HepG2 (cell line): ENCODE measurements around the gene RPL5. TPM values are rescaled to one million over a fixed set of nuclear protein-coding genes. Genes with fewer than 3 reads are reported as not detected.

ENCODE experiments used
- ATAC-seq: fragments of 200-7000 bp; cut with Tn5 transposase; 3 replicates; pipeline ENCODE4 v1.9.1; 2020; ENCODE audit warnings: mild to moderate bottlenecking, moderate library complexity
- BruUV-seq: library from RNA; stranded (reverse); fragments of 400-500 nt; replicated peaks from 2 replicates; lab custom pipeline; 2021; lab: Mats Ljungman, UMichigan
- CTCF ChIA-PET: fragments of 300-600 bp; formaldehyde crosslinking; extraction: SDS; loops from one replicate; lab custom pipeline; 2021; ENCODE audit warnings: low total read pairs, inconsistent platforms, low intra/inter-chr PET ratio; lab: Yijun Ruan, JAX
- POLR2A ChIA-PET: fragments of 350-600 bp; sonication (Branson Sonifier 250); formaldehyde crosslinking; loops from one replicate; lab custom pipeline; 2020; ENCODE audit warnings: antibody characterized with exemption, inconsistent platforms; lab: Yijun Ruan, JAX
- DNase-seq: peaks from one replicate; pipeline ENCODE4 v3.0.0-alpha.2; 2015; ENCODE audit warnings: low spot score
- FAIRE-seq: peaks from 3 replicates; lab custom pipeline; 2011; peaks lifted over from hg19 to GRCh38; lab: Jason Lieb, UNC
- H2AFZ ChIP-seq: one replicate; pipeline ENCODE4 v1.6.1; 2011; ENCODE audit warnings: low read length, inconsistent platforms
- H3K27ac ChIP-seq: fragments of 300-600 bp; 3 replicates; pipeline ENCODE4 v1.8.0; 2011; ENCODE audit warnings: mixed run types, mild to moderate bottlenecking, mixed read lengths, low read length, inconsistent platforms; ENCODE audit not compliant: insufficient read depth; ENCODE audit errors: extremely low read length
- H3K27me3 ChIP-seq, 2 experiments: fragments of 200-600 bp in 1 of 2; 2 replicates in 1 of 2; 3 replicates in 1 of 2; pipeline versions ENCODE4 v1.6.0 to v1.8.0; 2011; ENCODE audit warnings: low read length in 2 of 2, mild to moderate bottlenecking in 2 of 2, moderate library complexity in 2 of 2, inconsistent platforms in 1 of 2; ENCODE audit not compliant: insufficient read depth in 2 of 2, control insufficient read depth in 1 of 2
- H3K36me3 ChIP-seq, 2 experiments: fragments of 200-600 bp in 1 of 2; replicated peaks in 1 of 2; 2 replicates in 1 of 2; 3 replicates in 1 of 2; pipeline versions ENCODE4 v1.5.1 to v1.8.0; 2011; ENCODE audit warnings: low read length in 2 of 2, inconsistent platforms in 1 of 2; ENCODE audit not compliant: insufficient read depth in 2 of 2, control insufficient read depth in 1 of 2
- H3K4me1 ChIP-seq: 2 replicates; pipeline ENCODE4 v1.5.1; 2012; ENCODE audit warnings: low read length, inconsistent platforms; ENCODE audit not compliant: insufficient read depth
- H3K4me2 ChIP-seq: 2 replicates; pipeline ENCODE4 v1.6.0; 2011; ENCODE audit warnings: low read depth, low read length, inconsistent platforms
- H3K4me3 ChIP-seq, 3 experiments: fragments of 200-600 bp in 1 of 3; sonication (generic), shearing (Covaris generic) in 1 of 3; replicated peaks in 1 of 3; 2 replicates each; pipeline ENCODE4 v1.5.1; 2011 to 2016; ENCODE audit warnings: low read length in 3 of 3, inconsistent platforms in 2 of 3, low read depth in 2 of 3, mild to moderate bottlenecking in 2 of 3, control low read depth in 1 of 3, mixed read lengths in 1 of 3; ENCODE audit not compliant: insufficient read depth in 1 of 3
- H3K79me2 ChIP-seq: one replicate; pipeline ENCODE4 v1.6.1; 2011; ENCODE audit warnings: low read length, inconsistent platforms; ENCODE audit not compliant: insufficient read depth
- H3K9ac ChIP-seq: 2 replicates; pipeline ENCODE4 v1.6.0; 2011; ENCODE audit warnings: mild to moderate bottlenecking, low read depth, low read length, inconsistent platforms; ENCODE audit not compliant: insufficient read depth
- H3K9me3 ChIP-seq: 2 replicates; pipeline ENCODE4 v1.5.1; 2012; ENCODE audit warnings: mild to moderate bottlenecking, low read length
- H4K20me1 ChIP-seq: 2 replicates; pipeline ENCODE4 v1.6.0; 2011; ENCODE audit warnings: inconsistent platforms, mild to moderate bottlenecking, low read length, moderate library complexity; ENCODE audit not compliant: insufficient read depth
- HNRNPL ChIP-seq: fragments of 200-400 bp; formaldehyde crosslinking; IDR thresholded peaks from 2 replicates; pipeline ENCODE4 v1.6.1; 2017; ENCODE audit warnings: mild to moderate bottlenecking, low read depth, low read length
- MEIS2 ChIP-seq: sonication (generic); formaldehyde crosslinking; IDR thresholded peaks from 2 replicates; pipeline ENCODE4 v1.9.0; 2021; ENCODE audit warnings: mild to moderate bottlenecking, missing genetic modification reagents
- PHB2 ChIP-seq: fragments of 450-650 bp; IDR thresholded peaks from 2 replicates; pipeline ENCODE4 v1.6.1; 2018; ENCODE audit not compliant: partially characterized antibody
- PLRG1 ChIP-seq: fragments of 450-650 bp; conservative IDR thresholded peaks from 2 replicates; pipeline ENCODE4 v1.6.1; 2016
- RAD21 ChIP-seq: fragments of 450-650 bp; formaldehyde crosslinking; IDR thresholded peaks from 2 replicates; pipeline ENCODE4 v1.5.0; 2020; ENCODE audit warnings: mild to moderate bottlenecking
- SMYD3 ChIP-seq: sonication (generic); formaldehyde crosslinking; IDR thresholded peaks from 2 replicates; pipeline ENCODE4 v1.8.1; 2023; ENCODE audit warnings: mild to moderate bottlenecking, missing genetic modification reagents
- SUZ12 ChIP-seq: fragments of 150-350 bp; IDR thresholded peaks from 2 replicates; pipeline ENCODE4 v1.6.1; 2014; ENCODE audit warnings: low read depth, low read length
- TBL1XR1 ChIP-seq: fragments of 150-350 bp; IDR thresholded peaks from 2 replicates; pipeline ENCODE4 v1.6.1; 2014; ENCODE audit warnings: borderline replicate concordance, low read length; ENCODE audit not compliant: partially characterized antibody
- ZFP36L1 ChIP-seq: sonication (generic); formaldehyde crosslinking; IDR thresholded peaks from 2 replicates; pipeline ENCODE4 v1.8.0; 2022; ENCODE audit warnings: mild to moderate bottlenecking, missing genetic modification reagents, moderate library complexity
- ZFP90 ChIP-seq: sonication (generic); formaldehyde crosslinking; IDR thresholded peaks from 2 replicates; pipeline ENCODE4 v1.8.0; 2022; ENCODE audit warnings: missing genetic modification reagents, mild to moderate bottlenecking, inconsistent platforms, borderline replicate concordance
- ZNF317 ChIP-seq: sonication (generic); formaldehyde crosslinking; IDR thresholded peaks from 2 replicates; pipeline ENCODE4 v1.5.0; 2020; ENCODE audit warnings: mild to moderate bottlenecking, missing genetic modification reagents
- ZNF34 ChIP-seq: sonication (generic); formaldehyde crosslinking; IDR thresholded peaks from 2 replicates; pipeline ENCODE4 v1.4.0; 2020; ENCODE audit warnings: mild to moderate bottlenecking, missing genetic modification reagents, borderline replicate concordance
- ZNF496 ChIP-seq: sonication (generic); formaldehyde crosslinking; IDR thresholded peaks from 2 replicates; pipeline ENCODE4 v1.8.1; 2023; ENCODE audit warnings: mild to moderate bottlenecking, moderate library complexity, missing genetic modification reagents; ENCODE audit not compliant: insufficient replicate concordance
- ZNF512B ChIP-seq: sonication (generic); formaldehyde crosslinking; IDR thresholded peaks from 2 replicates; pipeline ENCODE4 v1.5.1; 2020; ENCODE audit warnings: missing genetic modification reagents, mild to moderate bottlenecking, borderline replicate concordance
- ZNF589 ChIP-seq: sonication (generic); formaldehyde crosslinking; conservative IDR thresholded peaks from 2 replicates; pipeline ENCODE4 v1.8.0; 2022; ENCODE audit warnings: mild to moderate bottlenecking, moderate library complexity, missing genetic modification reagents
- ZNF850 ChIP-seq: sonication (generic); formaldehyde crosslinking; conservative IDR thresholded peaks from 2 replicates; pipeline ENCODE4 v1.9.0; 2021; ENCODE audit warnings: mild to moderate bottlenecking, missing genetic modification reagents
- ZNF883 ChIP-seq: sonication (generic); formaldehyde crosslinking; IDR thresholded peaks from 2 replicates; pipeline ENCODE4 v1.5.1; 2020; ENCODE audit warnings: mild to moderate bottlenecking, missing genetic modification reagents; ENCODE audit errors: not compliant biosample characterization
- ZSCAN21 ChIP-seq: sonication (generic); formaldehyde crosslinking; IDR thresholded peaks from 2 replicates; pipeline ENCODE4 v1.8.0; 2022; ENCODE audit warnings: mild to moderate bottlenecking, missing genetic modification reagents, moderate library complexity, borderline replicate concordance
- in situ Hi-C: cut with HindIII; loops from 2 replicates; pipeline ENCODE4 v1.10.0; 2017; ENCODE audit warnings: low pct_unique_long_range_greater_than_20kb; ENCODE audit not compliant: extremely low pct_ligation_motif_present
- intact Hi-C: fragments of 100-400 bp; cut with micrococcal nuclease; formaldehyde crosslinking; loops from one replicate; pipeline ENCODE4 v1.10.0; 2022; ENCODE audit not compliant: unreplicated experiment
- polyA plus RNA-seq, 8 experiments: library from polyadenylated mRNA; depleted of rRNA in 3 of 8; stranded (reverse) in 7 of 8; unstranded in 1 of 8; fragments of >200 nt; fragmentation: Illumina TruSeq in 4 of 8; extraction: Trizol in 4 of 8; gene quantifications; 2 replicates each; pipeline versions ENCODE4 v1.2.1 to v1.2.3, GENCODE V29; 2011 to 2016; ENCODE audit warnings: low read depth in 4 of 8, missing spikeins in 1 of 8, mixed read lengths in 1 of 8; ENCODE audit not compliant: insufficient read depth in 1 of 8
- total RNA-seq, 5 experiments: library from RNA; depleted of rRNA; stranded (reverse); fragments of >200 nt; fragmentation: Illumina TruSeq; extraction: Trizol; gene quantifications; 2 replicates each; pipeline ENCODE4 v1.2.3, GENCODE V29; 2016; ENCODE audit warnings: low read depth in 1 of 5
- TF ChIP-seq, protein P1 (sequence below): sonication (generic); formaldehyde crosslinking; IDR thresholded peaks from 2 replicates; pipeline ENCODE4 v1.8.0; 2023; ENCODE audit warnings: mild to moderate bottlenecking, missing genetic modification reagents

Gene RPL5
- total and polyA plus RNA-seq, 2 of the 13 experiments (the other 11 are each of a cell fraction or from before 2014, with no cell fraction given) = 2,304 to 2,520 TPM

- TF ChIP-seq ZNF850 = no peak
- TF ChIP-seq ZNF317 = no peak
- no peak for TF ChIP-seq ZNF883
- no peak for TF ChIP-seq PHB2
- no peak for TF ChIP-seq SMYD3 (CRISPR knock-in tag)
- no peak for TF ChIP-seq ZFP90 (CRISPR knock-in tag)
- TF ChIP-seq HNRNPL = no peak
- TF ChIP-seq, protein P1, sequence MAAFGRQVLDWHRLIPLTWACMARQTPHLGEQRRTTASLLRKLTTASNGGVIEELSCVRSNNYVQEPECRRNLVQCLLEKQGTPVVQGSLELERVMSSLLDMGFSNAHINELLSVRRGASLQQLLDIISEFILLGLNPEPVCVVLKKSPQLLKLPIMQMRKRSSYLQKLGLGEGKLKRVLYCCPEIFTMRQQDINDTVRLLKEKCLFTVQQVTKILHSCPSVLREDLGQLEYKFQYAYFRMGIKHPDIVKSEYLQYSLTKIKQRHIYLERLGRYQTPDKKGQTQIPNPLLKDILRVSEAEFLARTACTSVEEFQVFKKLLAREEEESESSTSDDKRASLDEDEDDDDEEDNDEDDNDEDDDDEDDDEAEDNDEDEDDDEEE = no peak
- TF ChIP-seq MEIS2 (CRISPR knock-in tag) = no peak
- no peak for TF ChIP-seq ZSCAN21
- TF ChIP-seq ZFP36L1 = no peak
- TF ChIP-seq TBL1XR1 = no peak
- TF ChIP-seq ZNF589 (CRISPR knock-in tag) = no peak
- no peak for TF ChIP-seq ZNF34 (CRISPR knock-in tag)
- no peak for TF ChIP-seq RAD21
- TF ChIP-seq ZNF496 (CRISPR knock-in tag) = no peak
- no peak for TF ChIP-seq ZNF512B
- no peak for TF ChIP-seq SUZ12
- no peak for TF ChIP-seq PLRG1
- Histone ChIP-seq H2AFZ (no peak overlapping the region), H3K4me3 (no peak overlapping the region), H3K9me3 (no peaks in the 10 kb centered on the region), H3K79me2 (peaks cover 1% of the 10 kb centered on the region), H3K4me1 (peaks cover 46% of the 10 kb centered on the region), H3K4me2 (no peak overlapping the region), H3K36me3 (no peaks in the 10 kb centered on the region), H3K27ac (no peak overlapping the region), H3K9ac (no peak overlapping the region), H3K27me3 (no peaks in the 10 kb centered on the region), H4K20me1 (no peaks in the 10 kb centered on the region)
- in situ Hi-C loops = no loop called here
- FAIRE-seq = no peak
- DNase-seq = no peak
- BruUV-seq = no TSS peak
- no peak for ATAC-seq
- ChIA-PET CTCF (no interaction called here), POLR2A (interaction anchor here (1.1 kb wide), 1 partner anchor 77 kb away, joined by 3 read pairs; no protein-coding TSS in a partner anchor)
- intact Hi-C loops = no loop called here
Measured at GRCh38 chr1:92883297-92883696, 51.5 kb downstream of the RPL5 start.
